Measurements from ENCODE around the gene KIAA0825. TPM values are rescaled to one million over a fixed set of nuclear protein-coding genes. Genes with fewer than 3 reads are reported as not detected.

The KIAA0825 gene
- total and polyA plus RNA-seq, 2 of the 8 experiments (the other 6 are each of a cell fraction or from before 2014, with no cell fraction given), result 0.60 to 1.0 TPM

DNA sequence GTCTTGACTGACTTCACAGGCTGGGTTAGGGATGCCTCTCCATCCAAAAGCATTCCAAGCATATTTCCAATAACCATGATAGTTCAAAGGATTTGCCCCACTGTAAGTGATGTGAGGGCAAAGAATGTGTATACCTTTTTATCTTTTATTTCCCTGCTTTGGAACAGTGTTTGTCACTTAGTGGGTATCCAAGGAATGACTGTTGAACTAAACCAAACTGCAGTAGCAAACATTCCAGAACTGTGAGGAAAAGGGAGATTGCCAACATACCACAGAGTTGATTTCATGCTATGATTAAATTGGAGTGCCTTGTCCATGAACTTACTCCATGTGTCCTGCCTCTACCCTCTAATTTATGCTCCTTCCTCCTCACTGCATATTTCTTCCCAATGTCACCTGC lies 400.0 kb downstream of the KIAA0825 start:
- Histone ChIP-seq H3K14ac (ENCODE audit: insufficient read length) (no peak overlapping the region), H2BK12ac (ENCODE audit: low read depth, low read length) (no peak overlapping the region), H2BK15ac (ENCODE audit: low read length) (no peak overlapping the region), H3K4me1 (replicated peaks in 1 of 4; ENCODE audit: control insufficient read depth in 3 of 4, insufficient read depth in 4 of 4, low read length in 3 of 4) (peaks cover 0 to 3% (median 0%) of the 10 kb centered on the region in 4 experiments; a peak in 2 of 7 replicates), H2AK5ac (ENCODE audit: low read depth, low read length) (no peak overlapping the region), H4K20me1 (replicated peaks in 1 of 2; ENCODE audit: control insufficient read depth in 1 of 2, insufficient read depth in 2 of 2, low read length in 2 of 2) (peaks cover 0 to 3% of the 10 kb centered on the region in 2 experiments), H4K8ac (ENCODE audit: extremely low read depth, insufficient read depth, low read length) (no peak overlapping the region), H3K4me2 (ENCODE audit: insufficient read depth in 1 of 2, low read depth in 2 of 2, low read length in 2 of 2) (no peak overlapping the region), H3K9me3 (ENCODE audit: insufficient read depth in 2 of 2, low read depth in 1 of 2, low read length in 1 of 2) (no peaks in the 10 kb centered on the region), H3K27ac (ENCODE audit: low read depth, low read length) (no peak overlapping the region), H4K91ac (replicated peaks; ENCODE audit: insufficient read length, low read length) (no peak overlapping the region), H3K4ac (replicated peaks; ENCODE audit: insufficient read length, low read depth, low read length) (no peak overlapping the region), H3K79me2 (ENCODE audit: control insufficient read depth in 1 of 2, insufficient read depth in 2 of 2, low read length in 2 of 2) (peaks cover 0 to 37% of the 10 kb centered on the region in 2 experiments; a peak in 1 of 4 replicates), H3K79me1 (ENCODE audit: low read depth, low read length) (peaks cover 6% of the 10 kb centered on the region; the same call in 1 of the 2 replicates), H3K23me2 (ENCODE audit: low read depth, low read length) (no peaks in the 10 kb centered on the region), H2BK5ac (ENCODE audit: low read depth, low read length) (no peak overlapping the region), H3K27me3 (replicated peaks in 1 of 4; ENCODE audit: control insufficient read depth in 3 of 4, extremely low read depth in 1 of 4, insufficient read depth in 3 of 4, low read length in 3 of 4) (no peaks in the 10 kb centered on the region), H3K9ac (replicated peaks in 1 of 4; ENCODE audit: extremely low read depth in 1 of 4, low read depth in 3 of 4, low read length in 3 of 4) (no peak overlapping the region), H2AFZ (ENCODE audit: low read length) (no peak overlapping the region), H3K18ac (ENCODE audit: extremely low read depth, low read length) (no peak overlapping the region), H2BK20ac (ENCODE audit: low read length) (no peak overlapping the region), H4K5ac (ENCODE audit: insufficient read length, low read depth, low read length) (no peak overlapping the region), H3K23ac (ENCODE audit: insufficient read length) (no peak overlapping the region), H2BK120ac (replicated peaks; ENCODE audit: low read depth, low read length) (no peak overlapping the region), H3K56ac (replicated peaks; ENCODE audit: insufficient read length, low read depth, low read length) (no peak overlapping the region), H3K36me3 (ENCODE audit: control insufficient read depth in 2 of 4, insufficient read depth in 4 of 4, low read length in 3 of 4) (no peaks in the 10 kb centered on the region), H3K4me3 (ENCODE audit: extremely low read depth in 1 of 4, insufficient read depth in 2 of 4, low read depth in 3 of 4, low read length in 4 of 4) (no peak overlapping the region)
- no peak for DNase-seq (ENCODE audit: low read depth in 1 of 2, low spot score in 2 of 2)
- ChIA-PET CTCF (ENCODE audit: partially characterized antibody) (interaction anchor here (0.7 to 1.5 kb wide), 2 partner anchors 26 to 84 kb away, joined by 3 to 4 read pairs; no protein-coding TSS in a partner anchor), POLR2A (ENCODE audit: partially characterized antibody) (no interaction called here)
- no peak for TF ChIP-seq MAFK (IDR thresholded peaks at IDR 0.05; ENCODE audit: low read depth, low read length)
- TF ChIP-seq CHD1 (IDR thresholded peaks at IDR 0.05; ENCODE audit: low read depth, low read length), result no peak
- TF ChIP-seq ASH2L (IDR thresholded peaks at IDR 0.05; ENCODE audit: low read length), result no peak
- TF ChIP-seq HDAC2 (IDR thresholded peaks at IDR 0.05; ENCODE audit: borderline replicate concordance in 1 of 2, low read depth in 2 of 2, low read length in 2 of 2), result no peak
- peak; percentile 42; the same call in 1 of the 2 replicates for TF ChIP-seq TEAD4 (IDR thresholded peaks at IDR 0.05; ENCODE audit: low read depth, low read length)
- FAIRE-seq, result no peak
